ENCODE data around the gene PEPD.

- no peak for TF ChIP-seq CTCF (IDR thresholded peaks at IDR 0.05; ENCODE audit: poor library complexity)
- no peak for TF ChIP-seq EZH2phosphoT487 (IDR thresholded peaks at IDR 0.05; ENCODE audit: low read depth, severe bottlenecking, unreplicated experiment)
- no peak for TF ChIP-seq EZH2 (IDR thresholded peaks at IDR 0.05; ENCODE audit: borderline replicate concordance)
Observed at GRCh38 chr19:33497131-33497777, 24.3 kb downstream of the PEPD start.

All from hepatocyte (in vitro differentiated cells).